Activated CD8-positive, alpha-beta memory T cell treated with anti-CD3 and anti-CD28 coated beads, Interleukin-2, amount 50 U/mL, for 1 hour (primary cell): ENCODE data around the gene TNFRSF8.

ENCODE experiments used
- DNase-seq: peaks from one replicate; pipeline ENCODE4 v3.0.0-alpha.2; 2020; ENCODE audit errors: extremely low read depth

TNFRSF8 gene

GRCh38 chr1:12140515-12141162, 77.5 kb downstream of the TNFRSF8 start:
- no peak for DNase-seq

- DNase-seq, result no peak
These were observed 78.2 kb downstream of the TNFRSF8 start for GRCh38 chr1:12141163-12141850.

GRCh38 chr1:12142141-12142823, 79.2 kb downstream of the TNFRSF8 start:
- DNase-seq, result no peak

GRCh38 chr1:12142891-12143630, 80.0 kb downstream of the TNFRSF8 start:
- no peak for DNase-seq

GRCh38 chr1:12143631-12144155, 80.6 kb downstream of the TNFRSF8 start:
- DNase-seq, result no peak

GRCh38 chr1:12144236-12144635, 81.1 kb downstream of the TNFRSF8 start:
- DNase-seq, result no peak

GRCh38 chr1:12144969-12145368, 81.9 kb downstream of the TNFRSF8 start:
- DNase-seq, result no peak

- DNase-seq, result no peak
These were observed 82.7 kb downstream of the TNFRSF8 start for GRCh38 chr1:12145616-12146342.

GRCh38 chr1:12146343-12147112, 83.4 kb downstream of the TNFRSF8 start:
- no peak for DNase-seq

- no peak for DNase-seq
These were observed 84.1 kb downstream of the TNFRSF8 start for GRCh38 chr1:12147201-12147701.

GRCh38 chr1:12148160-12148957, 85.3 kb downstream of the TNFRSF8 start:
- no peak for DNase-seq

- DNase-seq, result no peak
These were observed 86.1 kb downstream of the TNFRSF8 start for GRCh38 chr1:12148958-12149790.

GRCh38 chr1:12149791-12150175, 86.7 kb downstream of the TNFRSF8 start:
- DNase-seq, result no peak

GRCh38 chr1:12150456-12151200, 87.5 kb downstream of the TNFRSF8 start:
- no peak for DNase-seq

GRCh38 chr1:12151465-12151864, 88.4 kb downstream of the TNFRSF8 start:
- DNase-seq, result no peak

GRCh38 chr1:12152113-12152891, 89.2 kb downstream of the TNFRSF8 start:
- no peak for DNase-seq

- no peak for DNase-seq
These were observed 90.2 kb downstream of the TNFRSF8 start for GRCh38 chr1:12153181-12153785.
